ENCODE results near the gene CFLAR.

Gene CFLAR

DNA sequence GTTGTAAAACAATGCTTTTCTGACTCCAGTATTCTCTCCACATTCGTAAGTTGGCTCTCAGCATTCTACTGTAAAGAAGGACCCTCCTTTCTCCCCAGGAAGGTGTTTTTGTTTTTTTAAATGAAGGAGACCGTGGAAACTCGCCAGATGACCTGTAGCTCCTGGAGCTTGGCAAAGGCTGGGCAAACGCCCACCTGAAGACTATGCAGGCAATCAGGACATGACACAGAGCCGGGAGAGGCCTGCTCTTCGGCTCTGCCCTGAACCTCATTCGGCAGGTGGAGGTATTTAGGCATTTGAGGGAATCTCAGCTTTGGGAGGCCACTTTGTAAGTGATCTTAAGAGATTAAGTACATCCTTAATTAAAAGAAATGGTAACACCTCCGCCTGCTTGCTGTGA lies 84.4 kb downstream of the CFLAR start:
- H3F3A ChIP-seq (ENCODE audit: insufficient read depth), result no peaks in the 10 kb centered on the region
- no peak overlapping the region for H2AFZ ChIP-seq (ENCODE audit: low read depth, low read length, severe bottlenecking)
- TF ChIP-seq, protein P1, sequence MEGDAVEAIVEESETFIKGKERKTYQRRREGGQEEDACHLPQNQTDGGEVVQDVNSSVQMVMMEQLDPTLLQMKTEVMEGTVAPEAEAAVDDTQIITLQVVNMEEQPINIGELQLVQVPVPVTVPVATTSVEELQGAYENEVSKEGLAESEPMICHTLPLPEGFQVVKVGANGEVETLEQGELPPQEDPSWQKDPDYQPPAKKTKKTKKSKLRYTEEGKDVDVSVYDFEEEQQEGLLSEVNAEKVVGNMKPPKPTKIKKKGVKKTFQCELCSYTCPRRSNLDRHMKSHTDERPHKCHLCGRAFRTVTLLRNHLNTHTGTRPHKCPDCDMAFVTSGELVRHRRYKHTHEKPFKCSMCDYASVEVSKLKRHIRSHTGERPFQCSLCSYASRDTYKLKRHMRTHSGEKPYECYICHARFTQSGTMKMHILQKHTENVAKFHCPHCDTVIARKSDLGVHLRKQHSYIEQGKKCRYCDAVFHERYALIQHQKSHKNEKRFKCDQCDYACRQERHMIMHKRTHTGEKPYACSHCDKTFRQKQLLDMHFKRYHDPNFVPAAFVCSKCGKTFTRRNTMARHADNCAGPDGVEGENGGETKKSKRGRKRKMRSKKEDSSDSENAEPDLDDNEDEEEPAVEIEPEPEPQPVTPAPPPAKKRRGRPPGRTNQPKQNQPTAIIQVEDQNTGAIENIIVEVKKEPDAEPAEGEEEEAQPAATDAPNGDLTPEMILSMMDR (IDR thresholded peaks at IDR 0.05; ENCODE audit: insufficient read depth, low read length, poor library complexity, severe bottlenecking), result no peak
- TF ChIP-seq EZH2phosphoT487 (conservative IDR thresholded peaks at IDR 0.05; ENCODE audit: low read length), result no peak
- H4K20me1 ChIP-seq (ENCODE audit: low read depth, low read length), result no peaks in the 10 kb centered on the region
- no peak overlapping the region for H3K4me3 ChIP-seq (ENCODE audit: insufficient read depth, low read length, poor library complexity, severe bottlenecking)
- H3K4me2 ChIP-seq (ENCODE audit: low read depth, low read length, poor library complexity, severe bottlenecking), result no peak overlapping the region
- H3K27ac ChIP-seq (ENCODE audit: low read depth, low read length), result no peak overlapping the region
- no peak overlapping the region for H3K9ac ChIP-seq (ENCODE audit: low read length)
- no peaks in the 10 kb centered on the region for H3K79me2 ChIP-seq (ENCODE audit: insufficient read depth, low read length)
- H3K36me3 ChIP-seq (ENCODE audit: low read length), result no peaks in the 10 kb centered on the region
- no peaks in the 10 kb centered on the region for H3K27me3 ChIP-seq (ENCODE audit: low read length)
- H3K9me3 ChIP-seq (ENCODE audit: insufficient read depth, low read length), result no peaks in the 10 kb centered on the region
- H3K9me2 ChIP-seq (replicated peaks; ENCODE audit: insufficient read depth, low read length), result no peaks in the 10 kb centered on the region

DNA sequence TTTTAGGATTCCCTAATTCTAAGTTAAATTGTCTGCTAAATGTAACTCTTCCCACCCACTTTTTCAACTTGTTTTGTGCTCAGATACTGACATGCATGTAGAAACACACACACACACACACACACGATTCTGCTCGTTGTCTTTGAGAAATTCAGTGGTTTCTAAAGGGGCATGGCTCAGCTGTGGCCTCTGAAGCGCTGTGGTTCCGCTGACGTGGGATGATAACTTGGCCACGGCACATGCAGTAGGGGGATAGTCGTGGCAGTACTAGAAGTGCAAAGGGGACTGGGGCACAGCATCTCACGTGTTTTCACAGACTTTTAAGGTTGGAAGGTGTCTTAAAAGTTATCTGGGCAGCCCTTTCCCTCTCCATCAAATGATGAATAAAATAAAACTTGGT lies 85.4 kb downstream of the CFLAR start:
- Histone ChIP-seq H3K27me3 (ENCODE audit: low read length) (no peaks in the 10 kb centered on the region), H3K4me3 (ENCODE audit: insufficient read depth, low read length, poor library complexity, severe bottlenecking) (no peak overlapping the region), H3K27ac (ENCODE audit: low read depth, low read length) (no peak overlapping the region), H3K4me2 (ENCODE audit: low read depth, low read length, poor library complexity, severe bottlenecking) (no peak overlapping the region), H3K9me3 (ENCODE audit: insufficient read depth, low read length) (no peaks in the 10 kb centered on the region), H3K9ac (ENCODE audit: low read length) (no peak overlapping the region), H3F3A (ENCODE audit: insufficient read depth) (no peaks in the 10 kb centered on the region), H3K9me2 (replicated peaks; ENCODE audit: insufficient read depth, low read length) (no peaks in the 10 kb centered on the region), H3K36me3 (ENCODE audit: low read length) (no peaks in the 10 kb centered on the region), H4K20me1 (ENCODE audit: low read depth, low read length) (no peaks in the 10 kb centered on the region), H2AFZ (ENCODE audit: low read depth, low read length, severe bottlenecking) (no peak overlapping the region), H3K79me2 (ENCODE audit: insufficient read depth, low read length) (no peaks in the 10 kb centered on the region)
- TF ChIP-seq EZH2phosphoT487 (conservative IDR thresholded peaks at IDR 0.05; ENCODE audit: low read length), result no peak
- TF ChIP-seq, protein P1 (IDR thresholded peaks at IDR 0.05; ENCODE audit: insufficient read depth, low read length, poor library complexity, severe bottlenecking), result no peak

DNA sequence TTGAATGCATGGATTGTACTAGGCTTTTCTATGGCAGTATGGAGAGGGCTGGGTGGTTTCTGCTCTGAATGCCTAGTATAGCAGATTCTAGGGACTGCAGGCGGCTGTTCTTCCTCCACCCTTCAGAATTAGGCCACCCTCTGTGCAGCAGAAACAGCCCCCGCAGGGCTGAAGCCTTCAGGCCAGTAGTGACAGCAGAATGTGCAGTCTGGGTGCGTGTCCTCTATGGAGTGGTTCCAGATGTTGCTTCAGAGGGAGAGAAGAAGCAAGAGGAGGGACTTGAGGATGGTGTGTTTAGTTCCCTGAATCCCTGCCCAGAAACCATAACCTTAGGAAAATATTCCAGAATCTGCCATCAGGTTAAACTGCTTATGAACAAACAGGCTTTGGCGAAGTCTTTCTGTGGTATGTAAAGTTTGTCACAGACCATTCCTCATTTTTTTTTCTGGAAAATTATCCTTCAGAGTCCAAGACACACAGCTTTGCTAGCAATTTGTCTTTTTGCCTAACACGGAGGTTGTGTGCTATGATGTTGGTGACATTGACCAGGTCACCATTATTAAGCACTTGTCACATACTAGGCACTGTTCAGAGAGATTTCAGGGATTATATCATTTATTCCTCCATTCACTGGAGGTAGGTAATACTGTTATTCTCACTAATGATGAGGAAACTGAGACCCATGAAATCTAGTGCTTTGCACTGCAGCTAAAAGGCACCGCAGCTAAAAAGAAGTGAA lies 88.1 kb downstream of the CFLAR start:
- no peaks in the 10 kb centered on the region for H3F3A ChIP-seq (ENCODE audit: insufficient read depth)
- no peak overlapping the region for H2AFZ ChIP-seq (ENCODE audit: low read depth, low read length, severe bottlenecking)
- no peak for TF ChIP-seq EZH2phosphoT487 (conservative IDR thresholded peaks at IDR 0.05; ENCODE audit: low read length)
- TF ChIP-seq, protein P1 (IDR thresholded peaks at IDR 0.05; ENCODE audit: insufficient read depth, low read length, poor library complexity, severe bottlenecking), result no peak
- no peaks in the 10 kb centered on the region for H3K9me2 ChIP-seq (replicated peaks; ENCODE audit: insufficient read depth, low read length)
- no peaks in the 10 kb centered on the region for H3K27me3 ChIP-seq (ENCODE audit: low read length)
- no peak overlapping the region for H3K4me2 ChIP-seq (ENCODE audit: low read depth, low read length, poor library complexity, severe bottlenecking)
- no peaks in the 10 kb centered on the region for H3K79me2 ChIP-seq (ENCODE audit: insufficient read depth, low read length)
- no peak overlapping the region for H3K27ac ChIP-seq (ENCODE audit: low read depth, low read length)
- H3K9ac ChIP-seq (ENCODE audit: low read length), result no peak overlapping the region
- H4K20me1 ChIP-seq (ENCODE audit: low read depth, low read length), result no peaks in the 10 kb centered on the region
- no peaks in the 10 kb centered on the region for H3K9me3 ChIP-seq (ENCODE audit: insufficient read depth, low read length)
- no peaks in the 10 kb centered on the region for H3K36me3 ChIP-seq (ENCODE audit: low read length)
- H3K4me3 ChIP-seq (ENCODE audit: insufficient read depth, low read length, poor library complexity, severe bottlenecking), result no peak overlapping the region
